Stimulated activated CD4-positive, alpha-beta T cell treated with anti-CD3 and anti-CD28 coated beads, TNF-alpha, amount 100 ng/mL, for 24 hours (primary cell): ENCODE measurements around the gene MYO16.

Experiments
- DNase-seq, 3 experiments: peaks; one replicate each; pipeline ENCODE4 v3.0.0-alpha.2; 2020; ENCODE audit warnings: low read depth in 3 of 3

The MYO16 gene

GRCh38 chr13:108932196-108932595, 302.8 kb downstream of the MYO16 start:
- no peak for DNase-seq

GRCh38 chr13:108933061-108933460, 303.6 kb downstream of the MYO16 start:
- DNase-seq: no peak

GRCh38 chr13:108938155-108938554, 308.7 kb downstream of the MYO16 start:
- no peak for DNase-seq

- no peak for DNase-seq
These were observed 310.7 kb downstream of the MYO16 start for GRCh38 chr13:108940121-108940520.

- DNase-seq: no peak
These were observed 314.4 kb downstream of the MYO16 start for GRCh38 chr13:108943842-108944241.

GRCh38 chr13:108944760-108945159, 315.3 kb downstream of the MYO16 start:
- no peak for DNase-seq

GRCh38 chr13:108947551-108948030, 318.2 kb downstream of the MYO16 start:
- no peak for DNase-seq

- DNase-seq: no peak
These were observed 318.9 kb downstream of the MYO16 start for GRCh38 chr13:108948251-108948671.

- DNase-seq: no peak
These were observed 321.1 kb downstream of the MYO16 start for GRCh38 chr13:108950333-108951010.

GRCh38 chr13:108955741-108956140, 326.3 kb downstream of the MYO16 start:
- DNase-seq: no peak

- no peak for DNase-seq
These were observed 328.1 kb downstream of the MYO16 start for GRCh38 chr13:108957369-108958012.

GRCh38 chr13:108958013-108958376, 328.6 kb downstream of the MYO16 start:
- DNase-seq: no peak

GRCh38 chr13:108959234-108959633, 329.8 kb downstream of the MYO16 start:
- DNase-seq: no peak

GRCh38 chr13:108960006-108960405, 330.6 kb downstream of the MYO16 start:
- DNase-seq: no peak

- DNase-seq: no peak
These were observed 332.2 kb downstream of the MYO16 start for GRCh38 chr13:108961542-108962125.

- DNase-seq: no peak
These were observed 333.2 kb downstream of the MYO16 start for GRCh38 chr13:108962654-108963053.

GRCh38 chr13:108963276-108963810, 333.9 kb downstream of the MYO16 start:
- DNase-seq: no peak

GRCh38 chr13:108963846-108964600, 334.6 kb downstream of the MYO16 start:
- no peak for DNase-seq

GRCh38 chr13:108964606-108965005, 335.2 kb downstream of the MYO16 start:
- DNase-seq: no peak

- DNase-seq: no peak
These were observed 338.0 kb downstream of the MYO16 start for GRCh38 chr13:108967371-108967770.

GRCh38 chr13:108968566-108968965, 339.2 kb downstream of the MYO16 start:
- DNase-seq: no peak

- DNase-seq: no peak
These were observed 345.3 kb downstream of the MYO16 start for GRCh38 chr13:108974686-108975085.
